IMR-90 (cell line): ENCODE data around the gene NEURL4. TPM values are rescaled to one million over a fixed set of nuclear protein-coding genes. Genes with fewer than 3 reads are reported as not detected.

Experiments
- ATAC-seq: fragments of 200-7000 bp; cut with Tn5 transposase; 2 replicates; pipeline ENCODE4 v1.9.1; 2020; ENCODE audit warnings: low read depth, mild to moderate bottlenecking, moderate library complexity
- BruUV-seq: library from RNA; stranded (reverse); fragments of 400-500 nt; replicated peaks from 2 replicates; lab custom pipeline; 2021; lab: Mats Ljungman, UMichigan
- CTCF ChIA-PET: fragments of 300-600 bp; formaldehyde crosslinking; extraction: SDS; loops from one replicate; lab custom pipeline; 2021; ENCODE audit warnings: antibody characterized with exemption; lab: Yijun Ruan, JAX
- POLR2A ChIA-PET: fragments of 300-600 bp; sonication (Branson Sonifier 250); formaldehyde crosslinking; loops from one replicate; lab custom pipeline; 2022; ENCODE audit warnings: antibody characterized with exemption; ENCODE audit not compliant: unreplicated experiment; lab: Charles Lee
- DNase-seq: peaks from one replicate; pipeline ENCODE4 v3.0.0; 2013
- H2AFZ ChIP-seq: replicated peaks from 2 replicates; pipeline ENCODE3; 2013; ENCODE audit warnings: low read length, mild to moderate bottlenecking; ENCODE audit not compliant: poor library complexity
- H2AK5ac ChIP-seq: 2 replicates; pipeline ENCODE4 v1.6.1; 2013; ENCODE audit warnings: low read depth, low read length, inconsistent platforms
- H2AK9ac ChIP-seq: replicated peaks from 2 replicates; pipeline ENCODE3; 2013; ENCODE audit warnings: mild to moderate bottlenecking, low read depth, low read length, moderate library complexity; ENCODE audit not compliant: poor library complexity
- H2BK120ac ChIP-seq: 2 replicates; pipeline ENCODE4 v1.6.1; 2013; ENCODE audit warnings: low read depth, low read length, inconsistent platforms
- H2BK15ac ChIP-seq: 3 replicates; pipeline ENCODE4 v1.6.1; 2013; ENCODE audit warnings: low read depth, low read length, inconsistent platforms
- H2BK20ac ChIP-seq: 2 replicates; pipeline ENCODE4 v1.6.1; 2013; ENCODE audit warnings: low read depth, mild to moderate bottlenecking, inconsistent platforms, low read length, moderate library complexity
- H2BK5ac ChIP-seq: 2 replicates; pipeline ENCODE4 v1.6.1; 2013; ENCODE audit warnings: mild to moderate bottlenecking, low read depth, low read length, inconsistent platforms; ENCODE audit not compliant: poor library complexity, severe bottlenecking
- H3K14ac ChIP-seq: replicated peaks from 2 replicates; pipeline ENCODE4 v1.6.1; 2013; ENCODE audit warnings: low read depth, low read length, inconsistent platforms
- H3K18ac ChIP-seq: 2 replicates; pipeline ENCODE4 v1.6.1; 2013; ENCODE audit warnings: low read depth, low read length, control low read depth
- H3K23ac ChIP-seq: 2 replicates; pipeline ENCODE4 v1.6.1; 2013; ENCODE audit warnings: low read depth, low read length, inconsistent platforms
- H3K27ac ChIP-seq: 2 replicates; pipeline ENCODE4 v1.5.1; 2013; ENCODE audit warnings: mild to moderate bottlenecking, control low read depth, low read length; ENCODE audit not compliant: insufficient read depth
- H3K27me3 ChIP-seq: 2 replicates; pipeline ENCODE4 v1.6.1; 2013; ENCODE audit warnings: low read length; ENCODE audit not compliant: control insufficient read depth, insufficient read depth
- H3K36me3 ChIP-seq: 2 replicates; pipeline ENCODE4 v1.6.1; 2013; ENCODE audit warnings: low read length, mixed read lengths; ENCODE audit not compliant: control insufficient read depth, insufficient read depth
- H3K4ac ChIP-seq: 2 replicates; pipeline ENCODE4 v1.6.1; 2013; ENCODE audit warnings: low read depth, low read length, inconsistent platforms
- H3K4me1 ChIP-seq: 2 replicates; pipeline ENCODE4 v1.6.1; 2013; ENCODE audit warnings: low read length, mixed read lengths; ENCODE audit not compliant: control insufficient read depth, insufficient read depth
- H3K4me2 ChIP-seq: 2 replicates; pipeline ENCODE4 v1.6.1; 2013; ENCODE audit warnings: low read depth, mild to moderate bottlenecking, control low read depth, low read length, moderate library complexity
- H3K4me3 ChIP-seq: 2 replicates; pipeline ENCODE4 v1.5.1; 2013; ENCODE audit warnings: low read depth, mild to moderate bottlenecking, control low read depth, low read length, moderate library complexity; ENCODE audit not compliant: insufficient read depth
- H3K56ac ChIP-seq: 2 replicates; pipeline ENCODE4 v1.6.1; 2013; ENCODE audit warnings: low read length, inconsistent platforms; ENCODE audit not compliant: insufficient read depth; ENCODE audit errors: extremely low read depth
- H3K79me1 ChIP-seq, 2 experiments: 2 replicates each; pipeline ENCODE4 v1.6.1; 2013; ENCODE audit warnings: low read length in 2 of 2, inconsistent platforms in 1 of 2, low read depth in 1 of 2
- H3K9ac ChIP-seq: 2 replicates; pipeline ENCODE4 v1.6.1; 2013; ENCODE audit warnings: low read depth, low read length, control low read depth
- H3K9me1 ChIP-seq: 2 replicates; pipeline ENCODE4 v1.6.1; 2013; ENCODE audit warnings: low read length, inconsistent platforms; ENCODE audit not compliant: insufficient read depth
- H3K9me3 ChIP-seq: 2 replicates; pipeline ENCODE4 v1.6.1; 2013; ENCODE audit warnings: low read length; ENCODE audit not compliant: control insufficient read depth, insufficient read depth
- H4K20me1 ChIP-seq: 2 replicates; pipeline ENCODE4 v1.6.1; 2013; ENCODE audit warnings: low read length, inconsistent platforms; ENCODE audit not compliant: insufficient read depth
- H4K5ac ChIP-seq: 2 replicates; pipeline ENCODE4 v1.6.1; 2013; ENCODE audit warnings: mild to moderate bottlenecking, low read depth, low read length, control low read depth
- H4K8ac ChIP-seq, 2 experiments: 2 replicates each; pipeline ENCODE4 v1.6.1; 2013; ENCODE audit warnings: low read depth in 2 of 2, low read length in 2 of 2, control low read depth in 1 of 2, inconsistent platforms in 1 of 2
- H4K91ac ChIP-seq: 2 replicates; pipeline ENCODE4 v1.6.1; 2013; ENCODE audit warnings: low read depth, low read length, inconsistent platforms; ENCODE audit not compliant: insufficient read depth
- BHLHE40 ChIP-seq: fragments of 150-350 bp; IDR thresholded peaks from 2 replicates; pipeline ENCODE4 v1.6.1; 2016; ENCODE audit warnings: mild to moderate bottlenecking, low read depth, low read length
- CEBPB ChIP-seq: IDR thresholded peaks from 2 replicates; pipeline ENCODE4 v1.6.1; 2012; ENCODE audit warnings: low read depth, low read length, improper control_type of control experiment
- CHD1 ChIP-seq: IDR thresholded peaks from 2 replicates; pipeline ENCODE4 v1.6.1; 2012; ENCODE audit warnings: low read depth, low read length, improper control_type of control experiment
- CTCF ChIP-seq: conservative IDR thresholded peaks from 2 replicates; pipeline ENCODE4 v1.5.1; 2012; ENCODE audit warnings: mild to moderate bottlenecking, low read depth, low read length, improper control_type of control experiment
- ELK1 ChIP-seq: fragments of 150-350 bp; IDR thresholded peaks from 2 replicates; pipeline ENCODE4 v1.6.1; 2016; ENCODE audit warnings: low read depth, mild to moderate bottlenecking, low read length, moderate library complexity, borderline replicate concordance
- FOS ChIP-seq: fragments of 150-350 bp; IDR thresholded peaks from 2 replicates; pipeline ENCODE4 v1.6.1; 2016; ENCODE audit warnings: low read depth, low read length
- MAFK ChIP-seq: IDR thresholded peaks from 2 replicates; pipeline ENCODE4 v1.6.1; 2012; ENCODE audit warnings: low read depth, low read length, improper control_type of control experiment
- MAZ ChIP-seq: IDR thresholded peaks from 2 replicates; pipeline ENCODE4 v1.6.1; 2012; ENCODE audit warnings: low read depth, mild to moderate bottlenecking, low read length, improper control_type of control experiment, moderate library complexity, borderline replicate concordance
- MXI1 ChIP-seq: IDR thresholded peaks from 2 replicates; pipeline ENCODE4 v1.6.1; 2012; ENCODE audit warnings: low read depth, mild to moderate bottlenecking, low read length, moderate library complexity, borderline replicate concordance
- NFE2L2 ChIP-seq: fragments of 150-350 bp; IDR thresholded peaks from 2 replicates; pipeline ENCODE4 v1.6.1; 2016; ENCODE audit warnings: low read depth, mild to moderate bottlenecking, low read length
- POLR2A ChIP-seq: IDR thresholded peaks from 2 replicates; pipeline ENCODE4 v1.6.1; 2012; ENCODE audit warnings: mild to moderate bottlenecking, low read depth, low read length
- RAD21 ChIP-seq: IDR thresholded peaks from 2 replicates; pipeline ENCODE4 v1.6.1; 2012; ENCODE audit warnings: low read length, improper control_type of control experiment
- RCOR1 ChIP-seq: IDR thresholded peaks from 2 replicates; pipeline ENCODE4 v1.6.1; 2012; ENCODE audit warnings: mild to moderate bottlenecking, low read length, improper control_type of control experiment; ENCODE audit not compliant: insufficient replicate concordance
- RFX5 ChIP-seq: IDR thresholded peaks from 2 replicates; pipeline ENCODE4 v1.8.0; 2012; ENCODE audit warnings: low read depth, mild to moderate bottlenecking, low read length, moderate library complexity
- SMC3 ChIP-seq: fragments of 150-350 bp; IDR thresholded peaks from 2 replicates; pipeline ENCODE4 v1.6.1; 2016; ENCODE audit warnings: low read depth, mild to moderate bottlenecking, antibody characterized with exemption, low read length, moderate library complexity
- USF2 ChIP-seq: fragments of 150-350 bp; IDR thresholded peaks from 2 replicates; pipeline ENCODE4 v1.6.1; 2017; ENCODE audit warnings: mild to moderate bottlenecking, antibody characterized with exemption, low read length, low read depth
- WGBS, 2 experiments: methylation state at CpG; one replicate each; pipeline versions ENCODE4 v1.1.5 to v1.1.7; 2013; ENCODE audit warnings: missing lambda C conversion rate in 2 of 2; ENCODE audit not compliant: insufficient read length in 1 of 2; ENCODE audit errors: extremely low coverage in 2 of 2; 5-methylcytosine and 5-hydroxymethylcytosine counted together
- dilution Hi-C: fragments of 300-500 bp; cut with HindIII; formaldehyde crosslinking; loops from one replicate; pipeline ENCODE4 v1.14.3; 2018; ENCODE audit warnings: low sequenced_read_pairs; ENCODE audit not compliant: unreplicated experiment
- in situ Hi-C: fragments of 300-500 bp; cut with MboI; formaldehyde crosslinking; loops from 3 replicates; pipeline ENCODE4 v1.14.3; 2019; ENCODE audit warnings: low sequenced_read_pairs, inconsistent platforms, mixed read lengths
- intact Hi-C: fragments of 100-400 bp; cut with micrococcal nuclease; formaldehyde crosslinking; loops from 2 replicates; pipeline ENCODE4 v1.10.0; 2022
- polyA plus RNA-seq, 3 experiments: library from polyadenylated mRNA; depleted of rRNA; stranded (reverse); fragments of >200 nt; gene quantifications; 2 replicates each; pipeline ENCODE4 v1.2.3, GENCODE V29; 2012; ENCODE audit warnings: low replicate concordance in 1 of 3
- total RNA-seq: library from RNA; depleted of rRNA; stranded (reverse); fragments of >200 nt; gene quantifications from 2 replicates; pipeline ENCODE4 v1.2.3, GENCODE V29; 2012

The NEURL4 gene
- total and polyA plus RNA-seq, 2 of the 4 experiments (the other 2 are of a cell fraction): 8.4 to 23.3 TPM

- Histone ChIP-seq H3K4ac (no peak overlapping the region), H3K27me3 (peaks cover 20% of the 10 kb centered on the region; the same call in 1 of the 2 replicates), H4K20me1 (no peaks in the 10 kb centered on the region), H3K14ac (no peak overlapping the region), H2AFZ (no peak overlapping the region), H4K5ac (no peak overlapping the region), H3K18ac (no peak overlapping the region), H3K36me3 (no peaks in the 10 kb centered on the region), H4K8ac (no peak overlapping the region), H2AK9ac (no peak overlapping the region), H2BK5ac (no peak overlapping the region), H3K27ac (no peak overlapping the region), H3K9me1 (no peaks in the 10 kb centered on the region), H2AK5ac (no peak overlapping the region), H3K23ac (no peak overlapping the region), H4K91ac (no peak overlapping the region), H3K4me3 (no peak overlapping the region), H3K9ac (no peak overlapping the region), H2BK15ac (no peak overlapping the region), H2BK120ac (no peak overlapping the region), H3K56ac (no peak overlapping the region), H3K79me1 (no peaks in the 10 kb centered on the region), H3K4me1 (peaks cover 2% of the 10 kb centered on the region; the same call in 1 of the 2 replicates), H3K4me2 (no peak overlapping the region), H3K9me3 (no peaks in the 10 kb centered on the region), H2BK20ac (no peak overlapping the region)
- no peak for TF ChIP-seq MAFK
- no peak for TF ChIP-seq ELK1
- TF ChIP-seq MAZ: no peak
- no peak for TF ChIP-seq SMC3
- TF ChIP-seq MXI1: no peak
- no peak for TF ChIP-seq NFE2L2
- TF ChIP-seq RFX5: no peak
- no peak for TF ChIP-seq BHLHE40
- TF ChIP-seq POLR2A: no peak
- no peak for TF ChIP-seq CHD1
- TF ChIP-seq RAD21: no peak
- no peak for TF ChIP-seq CEBPB
- TF ChIP-seq USF2: no peak
- no peak for TF ChIP-seq CTCF
- no peak for TF ChIP-seq FOS
- TF ChIP-seq RCOR1: no peak
- no CpG with 5 or more reads among the region's 8 CpGs for WGBS, 2 experiments
- ChIA-PET POLR2A (no interaction called here), CTCF (no interaction called here)
- no TSS peak for BruUV-seq
- in situ Hi-C loops (loop anchor here (5.0 kb wide), 1 partner anchor 53 kb away; no protein-coding TSS in a partner anchor), intact Hi-C loops (no loop called here), dilution Hi-C loops (no loop called here)
- DNase-seq (no peak), ATAC-seq (no peak)
Measured at GRCh38 chr17:7279448-7279847, 49.7 kb downstream of the NEURL4 start.
